BLaER1 (cell line): ENCODE data around the gene PRM2.
"Not testable (repeated sequence)": the region's sequence is repeated elsewhere in the genome, so short reads cannot be mapped to it uniquely, and the experiment has no call there.

ENCODE experiments used
- H3K27ac ChIP-seq: shearing (Covaris generic); formaldehyde crosslinking; 2 replicates; pipeline ENCODE4 v1.8.1; 2022
- H3K27me3 ChIP-seq: shearing (Covaris generic); formaldehyde crosslinking; 2 replicates; pipeline ENCODE4 v1.8.1; 2022
- H3K36me3 ChIP-seq: shearing (Covaris generic); formaldehyde crosslinking; 2 replicates; pipeline ENCODE4 v1.8.1; 2022
- H3K4me1 ChIP-seq: shearing (Covaris generic); formaldehyde crosslinking; 2 replicates; pipeline ENCODE4 v1.8.1; 2022
- H3K4me2 ChIP-seq: shearing (Covaris generic); formaldehyde crosslinking; 2 replicates; pipeline ENCODE4 v1.8.1; 2022
- H3K4me3 ChIP-seq: shearing (Covaris generic); formaldehyde crosslinking; 2 replicates; pipeline ENCODE4 v1.8.1; 2022
- H3K9ac ChIP-seq: shearing (Covaris generic); formaldehyde crosslinking; 2 replicates; pipeline ENCODE4 v1.8.1; 2022
- H3K9me3 ChIP-seq: shearing (Covaris generic); formaldehyde crosslinking; 2 replicates; pipeline ENCODE4 v1.8.1; 2022
- H4K20me1 ChIP-seq: shearing (Covaris generic); formaldehyde crosslinking; 2 replicates; pipeline ENCODE4 v1.8.1; 2022
- Cebpa-rat ChIP-seq: shearing (Covaris generic); IDR thresholded peaks from 2 replicates; pipeline ENCODE4 v1.8.1; 2022

Gene PRM2

GRCh38 chr16:11307639-11308492, 31.6 kb upstream of the PRM2 start:
- Histone ChIP-seq H3K36me3 (no peaks in the 10 kb centered on the region), H3K4me1 (peaks cover 67% of the 10 kb centered on the region), H3K9ac (no peak overlapping the region), H3K27me3 (no peaks in the 10 kb centered on the region), H4K20me1 (no peaks in the 10 kb centered on the region), H3K27ac (peak overlapping the region; percentile 90), H3K4me2 (peak overlapping the region; percentile 68), H3K4me3 (peak overlapping the region; percentile 35), H3K9me3 (peaks cover 34% of the 10 kb centered on the region)
- no peak for TF ChIP-seq Cebpa-rat

DNA sequence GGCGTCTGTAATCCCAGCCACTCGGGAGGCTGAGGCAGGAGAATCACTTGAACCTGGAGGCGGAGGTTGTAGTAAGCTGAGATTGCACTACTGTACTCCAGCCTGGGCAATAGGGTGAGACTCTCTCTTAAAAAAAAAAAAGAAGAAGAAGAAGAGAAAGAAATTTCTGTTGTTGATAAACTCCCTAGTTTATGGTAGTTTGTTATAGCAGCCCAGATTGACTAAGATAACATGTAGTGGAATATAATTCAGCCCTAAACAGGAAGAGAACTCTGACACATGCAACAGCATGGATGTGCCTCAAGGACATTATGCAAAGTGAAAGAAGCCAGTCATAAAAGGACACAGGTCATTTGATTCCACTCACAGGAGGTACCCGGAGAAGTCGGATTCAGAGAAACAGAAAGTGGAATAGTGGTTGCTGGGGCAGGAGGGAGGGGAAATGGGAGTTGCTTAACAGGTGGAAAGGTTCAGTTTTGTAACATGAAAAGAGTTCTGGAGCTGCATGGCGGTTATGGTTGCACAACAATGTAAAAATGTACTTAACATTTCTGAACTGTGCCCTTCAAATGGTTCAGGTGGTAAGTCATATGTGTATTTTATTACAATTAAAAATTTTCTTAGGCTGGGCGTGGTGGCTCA, 30.8 kb upstream of the PRM2 start:
- no peak for TF ChIP-seq Cebpa-rat
- Histone ChIP-seq H3K27me3 (no peaks in the 10 kb centered on the region), H3K4me3 (no peak overlapping the region), H3K4me1 (peaks cover 60% of the 10 kb centered on the region), H3K9ac (no peak overlapping the region), H3K27ac (peak overlapping the region; percentile 90; the same call in 1 of the 2 replicates), H4K20me1 (no peaks in the 10 kb centered on the region), H3K4me2 (no peak overlapping the region), H3K9me3 (peaks cover 34% of the 10 kb centered on the region), H3K36me3 (no peaks in the 10 kb centered on the region)

- Histone ChIP-seq H3K4me1 (peaks cover 54% of the 10 kb centered on the region), H3K27me3 (no peaks in the 10 kb centered on the region), H3K4me3 (no peak overlapping the region), H3K9me3 (peaks cover 34% of the 10 kb centered on the region), H3K36me3 (no peaks in the 10 kb centered on the region), H3K4me2 (no peak overlapping the region), H3K27ac (peak overlapping the region; percentile 26; the same call in 1 of the 2 replicates), H3K9ac (no peak overlapping the region), H4K20me1 (no peaks in the 10 kb centered on the region)
- TF ChIP-seq Cebpa-rat = no peak
These were observed 30.1 kb upstream of the PRM2 start for GRCh38 chr16:11306381-11306780.

DNA sequence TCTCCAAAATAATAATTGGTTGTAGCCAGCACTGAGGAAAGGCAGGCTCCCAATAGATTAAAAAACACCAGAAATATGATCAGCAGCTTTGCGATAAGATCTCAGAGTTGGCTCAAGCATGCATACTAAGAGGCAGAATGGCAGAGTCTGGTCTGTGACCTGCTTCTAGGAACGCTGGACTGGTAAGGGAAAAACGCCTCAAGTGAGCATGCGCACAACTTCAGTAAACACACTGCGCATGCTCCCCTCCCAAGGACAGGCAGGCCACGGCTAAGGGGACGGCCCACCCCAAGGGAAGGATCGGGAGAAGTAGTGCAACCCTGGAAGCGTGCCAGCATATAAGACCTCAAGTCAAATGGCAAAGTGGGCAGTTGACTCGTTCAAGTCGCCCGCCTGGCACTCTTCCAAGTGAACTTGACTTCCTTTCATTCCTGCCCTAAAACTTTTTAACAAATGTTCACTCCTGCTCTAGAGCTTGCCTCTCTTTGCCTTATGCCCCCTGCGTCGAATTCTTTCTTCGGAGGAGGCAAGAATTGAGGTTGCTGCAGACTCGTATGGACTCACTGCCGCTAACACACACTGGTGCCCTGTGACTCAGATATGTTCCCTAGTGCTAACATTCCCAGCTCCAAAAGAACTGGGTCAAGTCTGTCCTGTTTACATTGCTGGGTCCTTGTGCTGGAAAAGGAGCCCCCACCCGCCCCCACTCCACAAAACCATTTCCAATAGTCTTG, 27.3 kb upstream of the PRM2 start:
- 0 out of 2 replicates have a peak overlapping the region, but pooled peaks have one; percentile 8 for H3K27ac ChIP-seq
- H3K27me3 ChIP-seq = no peaks in the 10 kb centered on the region
- H3K36me3 ChIP-seq = no peaks in the 10 kb centered on the region
- H3K4me1 ChIP-seq = peaks cover 49% of the 10 kb centered on the region
- no peaks in the 10 kb centered on the region for H4K20me1 ChIP-seq
- no peak overlapping the region for H3K4me3 ChIP-seq
- H3K9ac ChIP-seq = no peak overlapping the region
- H3K9me3 ChIP-seq = peaks cover 34% of the 10 kb centered on the region
- TF ChIP-seq Cebpa-rat = no peak
- no peak overlapping the region for H3K4me2 ChIP-seq

DNA sequence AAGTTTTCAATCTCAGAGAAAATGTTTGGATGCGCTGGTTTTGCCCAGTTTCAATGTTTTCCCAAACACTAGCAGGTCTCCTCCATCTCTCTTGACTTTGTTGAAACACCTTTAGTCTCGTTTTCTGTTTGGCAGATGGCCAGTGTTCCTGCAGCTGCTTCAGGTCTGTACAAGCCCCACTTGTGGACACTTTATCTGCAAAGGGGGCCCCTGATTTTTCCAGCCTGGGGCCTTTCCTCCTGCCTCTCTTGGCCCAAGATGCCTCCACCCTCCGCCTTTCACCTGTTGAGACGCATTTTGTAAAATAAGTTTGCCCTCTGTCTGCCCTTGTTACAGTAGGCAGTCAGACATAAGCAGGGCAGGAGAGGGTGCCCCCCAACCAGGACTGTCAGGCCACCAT, 26.7 kb upstream of the PRM2 start:
- H3K4me2 ChIP-seq = no peak overlapping the region
- peaks cover 28% of the 10 kb centered on the region for H3K9me3 ChIP-seq
- H3K9ac ChIP-seq = no peak overlapping the region
- H3K4me1 ChIP-seq = peaks cover 49% of the 10 kb centered on the region
- no peaks in the 10 kb centered on the region for H3K27me3 ChIP-seq
- no peaks in the 10 kb centered on the region for H4K20me1 ChIP-seq
- H3K4me3 ChIP-seq = no peak overlapping the region
- no peak for TF ChIP-seq Cebpa-rat
- H3K27ac ChIP-seq = 0 out of 2 replicates have a peak overlapping the region, but pooled peaks have one; percentile 8
- no peaks in the 10 kb centered on the region for H3K36me3 ChIP-seq

DNA sequence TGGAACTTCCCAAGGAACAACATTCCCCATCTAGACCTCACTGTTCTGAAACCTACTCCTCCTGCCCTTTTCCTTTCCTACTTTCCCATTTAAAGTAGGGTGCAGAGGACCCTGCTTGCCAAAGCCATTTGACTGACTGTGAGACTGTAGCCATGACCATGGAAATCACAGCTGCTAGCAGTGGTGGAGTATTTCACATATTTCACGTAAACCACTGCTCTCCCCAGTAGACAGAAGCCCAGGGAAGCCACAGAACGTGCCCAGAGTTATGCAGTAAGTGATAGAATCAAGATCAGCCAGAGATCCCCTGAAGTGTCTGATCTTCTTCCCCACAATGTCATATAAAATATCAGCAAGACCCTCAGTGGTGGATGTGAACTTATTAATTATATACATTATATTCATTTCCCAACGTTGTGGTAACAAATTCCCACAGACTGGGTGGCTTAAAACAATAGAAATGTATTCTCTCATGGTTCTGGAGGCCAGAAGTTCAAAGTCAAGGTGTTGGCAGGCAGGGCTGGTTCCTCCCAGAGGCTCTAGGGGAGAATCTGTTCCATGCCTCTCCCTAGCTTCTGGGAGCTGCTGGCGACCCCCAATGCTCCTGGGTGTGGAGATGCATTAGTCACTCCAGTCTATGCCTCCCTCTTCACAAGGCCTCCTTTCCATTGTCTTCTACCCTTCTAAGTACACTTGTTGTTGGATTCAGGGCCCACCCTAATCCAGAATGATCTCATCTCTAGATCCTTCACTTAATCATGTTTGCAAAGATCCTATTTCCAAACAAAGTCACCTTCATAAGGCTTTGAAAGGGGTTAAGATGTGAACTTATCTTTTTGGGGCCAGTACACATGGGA, 25.6 kb upstream of the PRM2 start:
- H3K4me1 ChIP-seq = peaks cover 54% of the 10 kb centered on the region
- TF ChIP-seq Cebpa-rat = no peak

GRCh38 chr16:11300560-11300892, 24.2 kb upstream of the PRM2 start:
- Histone ChIP-seq H3K4me3 (no peak overlapping the region), H3K9ac (no peak overlapping the region), H3K27ac (0 out of 2 replicates have a peak overlapping the region, but pooled peaks have one; percentile 18), H4K20me1 (no peaks in the 10 kb centered on the region), H3K4me2 (peak overlapping the region; percentile 41), H3K9me3 (peaks cover 5% of the 10 kb centered on the region; the same call in 1 of the 2 replicates), H3K27me3 (no peaks in the 10 kb centered on the region), H3K4me1 (peaks cover 67% of the 10 kb centered on the region), H3K36me3 (no peaks in the 10 kb centered on the region)
- no peak for TF ChIP-seq Cebpa-rat

More for the DNA sequence above, 25.6 kb upstream of the PRM2 start:
- H3K9me3 ChIP-seq = peaks cover 17% of the 10 kb centered on the region; the same call in 1 of the 2 replicates
- H3K4me3 ChIP-seq = no peak overlapping the region
- H3K9ac ChIP-seq = no peak overlapping the region
- H3K4me2 ChIP-seq = no peak overlapping the region
- no peaks in the 10 kb centered on the region for H3K27me3 ChIP-seq
- H3K27ac ChIP-seq = no peak overlapping the region
- H4K20me1 ChIP-seq = no peaks in the 10 kb centered on the region
- H3K36me3 ChIP-seq = no peaks in the 10 kb centered on the region

- 0 out of 2 replicates have a peak overlapping the region, but pooled peaks have one; percentile 18 for H3K27ac ChIP-seq
These were observed 23.7 kb upstream of the PRM2 start for GRCh38 chr16:11299865-11300559.

DNA sequence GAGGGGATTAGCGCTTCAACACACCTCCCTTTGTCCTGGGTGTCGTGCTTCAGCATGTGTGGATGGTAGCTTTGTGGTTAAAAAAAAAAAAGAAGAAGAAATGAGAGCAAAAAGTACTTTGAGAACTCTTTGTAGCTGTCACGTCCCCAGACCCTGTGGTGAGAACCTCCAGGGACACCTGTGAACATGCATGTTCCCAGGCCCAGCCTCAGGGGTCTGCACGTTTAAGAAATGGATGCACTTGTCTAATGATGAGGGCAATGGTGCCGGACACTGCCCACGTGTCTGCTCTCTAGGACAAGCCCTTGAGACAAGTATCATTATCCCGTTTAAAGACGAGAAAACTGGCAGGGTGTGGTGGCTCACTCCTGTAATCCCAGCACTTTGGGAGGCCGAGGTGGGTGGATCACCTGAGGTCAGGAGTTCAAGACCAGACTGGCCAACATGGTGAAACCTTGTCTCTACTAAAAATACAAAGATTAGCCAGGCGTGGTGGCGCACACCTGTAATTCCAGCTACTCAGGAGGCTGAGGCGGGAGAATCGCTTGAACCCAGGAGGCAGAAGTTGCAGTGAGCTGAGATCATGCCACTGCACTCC, 22.8 kb upstream of the PRM2 start:
- H3K4me3 ChIP-seq, H3K9ac ChIP-seq, H3K27me3 ChIP-seq, H3K9me3 ChIP-seq, H3K36me3 ChIP-seq, H4K20me1 ChIP-seq: not testable (repeated sequence)
- Histone ChIP-seq H3K27ac (peak overlapping the region; percentile 72; the same call in 1 of the 2 replicates), H3K4me1 (peaks cover 80% of the 10 kb centered on the region), H3K4me2 (peak overlapping the region; percentile 88)

More at GRCh38 chr16:11299865-11300559, 23.7 kb upstream of the PRM2 start:
- Histone ChIP-seq H4K20me1 (no peaks in the 10 kb centered on the region), H3K4me1 (peaks cover 72% of the 10 kb centered on the region), H3K4me3 (no peak overlapping the region), H3K27me3 (no peaks in the 10 kb centered on the region), H3K36me3 (no peaks in the 10 kb centered on the region), H3K9me3 (no peaks in the 10 kb centered on the region; the same call in 1 of the 2 replicates), H3K9ac (no peak overlapping the region), H3K4me2 (peak overlapping the region; percentile 88)
- TF ChIP-seq Cebpa-rat = no peak
